Type B pancreatic cell (in vitro differentiated cells): ENCODE measurements around the gene MOK. TPM values are rescaled to one million over a fixed set of nuclear protein-coding genes. Genes with fewer than 3 reads are reported as not detected.

Experiments
- DNase-seq: peaks from one replicate; pipeline ENCODE4 v3.0.0; 2021; ENCODE audit warnings: mixed read lengths; ENCODE audit not compliant: unreplicated experiment; ENCODE audit errors: extremely low spot score
- H3K27ac Mint-ChIP-seq: 2 replicates; pipeline ENCODE4 v1.8.0; 2021; ENCODE audit warnings: mild to moderate bottlenecking, mixed read lengths
- H3K27me3 Mint-ChIP-seq: 2 replicates; pipeline ENCODE4 v1.8.0; 2021; ENCODE audit warnings: mixed read lengths
- H3K36me3 Mint-ChIP-seq: 2 replicates; pipeline ENCODE4 v1.8.0; 2021; ENCODE audit warnings: mixed read lengths
- H3K4me1 Mint-ChIP-seq: one replicate; pipeline ENCODE4 v1.8.0; 2021; ENCODE audit warnings: mixed read lengths; ENCODE audit not compliant: unreplicated experiment
- H3K4me3 Mint-ChIP-seq: 2 replicates; pipeline ENCODE4 v1.8.0; 2021; ENCODE audit warnings: mild to moderate bottlenecking, mixed read lengths
- H3K9me3 Mint-ChIP-seq: 2 replicates; pipeline ENCODE4 v1.8.0; 2021; ENCODE audit warnings: mixed read lengths
- CTCF ChIP-seq: fragments of 200-600 bp; sonication (generic); conservative IDR thresholded peaks from 2 replicates; pipeline ENCODE4 v1.5.0; 2021; ENCODE audit warnings: antibody characterized with exemption, mild to moderate bottlenecking
- total RNA-seq: library from RNA; stranded (reverse); gene quantifications from 2 replicates; pipeline ENCODE4 v1.2.1, GENCODE V29; 2021; ENCODE audit warnings: low replicate concordance

MOK gene
- total RNA-seq, 1 donor from 2014 or later = 26.3 TPM

GRCh38 chr14:102218688-102219087, 86.3 kb downstream of the MOK start:
- Mint-ChIP-seq H3K27ac (no peak overlapping the region), H3K4me1 (peaks cover 13% of the 10 kb centered on the region), H3K36me3 (peaks cover 4% of the 10 kb centered on the region), H3K27me3 (no peaks in the 10 kb centered on the region), H3K9me3 (no peaks in the 10 kb centered on the region), H3K4me3 (no peak overlapping the region)
- TF ChIP-seq CTCF = no peak
- DNase-seq = no peak

- H3K36me3 Mint-ChIP-seq = peaks cover 4% of the 10 kb centered on the region
- no peak overlapping the region for H3K27ac Mint-ChIP-seq
- H3K4me1 Mint-ChIP-seq = peaks cover 13% of the 10 kb centered on the region
- no peak for TF ChIP-seq CTCF
- DNase-seq = no peak
- no peaks in the 10 kb centered on the region for H3K27me3 Mint-ChIP-seq
- H3K9me3 Mint-ChIP-seq = no peaks in the 10 kb centered on the region
- H3K4me3 Mint-ChIP-seq = no peak overlapping the region
Measured at GRCh38 chr14:102217987-102218421, 87.0 kb downstream of the MOK start.

GRCh38 chr14:102217399-102217798, 87.6 kb downstream of the MOK start:
- no peaks in the 10 kb centered on the region for H3K27me3 Mint-ChIP-seq
- peaks cover 4% of the 10 kb centered on the region for H3K36me3 Mint-ChIP-seq
- DNase-seq = no peak
- peaks cover 13% of the 10 kb centered on the region for H3K4me1 Mint-ChIP-seq
- no peak overlapping the region for H3K4me3 Mint-ChIP-seq
- TF ChIP-seq CTCF = no peak
- peak overlapping the region; percentile 63 for H3K27ac Mint-ChIP-seq
- no peaks in the 10 kb centered on the region for H3K9me3 Mint-ChIP-seq

- H3K36me3 Mint-ChIP-seq = peaks cover 4% of the 10 kb centered on the region
- no peaks in the 10 kb centered on the region for H3K9me3 Mint-ChIP-seq
- peaks cover 13% of the 10 kb centered on the region for H3K4me1 Mint-ChIP-seq
- peak overlapping the region; percentile 40 for H3K27ac Mint-ChIP-seq
- H3K4me3 Mint-ChIP-seq = no peak overlapping the region
- H3K27me3 Mint-ChIP-seq = no peaks in the 10 kb centered on the region
- no peak for DNase-seq
- TF ChIP-seq CTCF = no peak
Measured at GRCh38 chr14:102215576-102216250, 89.3 kb downstream of the MOK start.

GRCh38 chr14:102215071-102215470, 89.9 kb downstream of the MOK start:
- Mint-ChIP-seq H3K4me3 (no peak overlapping the region), H3K36me3 (peaks cover 4% of the 10 kb centered on the region), H3K9me3 (no peaks in the 10 kb centered on the region), H3K4me1 (peaks cover 13% of the 10 kb centered on the region), H3K27ac (no peak overlapping the region), H3K27me3 (no peaks in the 10 kb centered on the region)
- no peak for TF ChIP-seq CTCF
- no peak for DNase-seq
